H9 (cell line): ENCODE results near the gene MAEA. TPM values are rescaled to one million over a fixed set of nuclear protein-coding genes. Genes with fewer than 3 reads are reported as not detected.

Experiments used
- DNase-seq: peaks from one replicate; pipeline ENCODE4 v3.0.0-alpha.2; 2017
- H2AFZ ChIP-seq: one replicate; pipeline ENCODE4 v1.6.1; 2013; ENCODE audit warnings: mild to moderate bottlenecking, low read length, control low read depth, moderate library complexity
- H2AK5ac ChIP-seq: 2 replicates; pipeline ENCODE4 v1.6.1; 2013; ENCODE audit warnings: low read length, control low read depth, mixed read lengths; ENCODE audit not compliant: insufficient read length
- H2BK120ac ChIP-seq: one replicate; pipeline ENCODE4 v1.6.1; 2013; ENCODE audit warnings: low read depth, mild to moderate bottlenecking, low read length, control low read depth, inconsistent platforms; ENCODE audit not compliant: poor library complexity, severe bottlenecking
- H2BK12ac ChIP-seq: 2 replicates; pipeline ENCODE4 v1.6.1; 2013; ENCODE audit warnings: low read length, control low read depth, mixed read lengths, low read depth; ENCODE audit not compliant: insufficient read length
- H2BK15ac ChIP-seq: 2 replicates; pipeline ENCODE4 v1.6.1; 2013; ENCODE audit warnings: low read depth, low read length, control low read depth
- H2BK20ac ChIP-seq: one replicate; pipeline ENCODE4 v1.6.1; 2013; ENCODE audit warnings: low read depth, mild to moderate bottlenecking, low read length, control low read depth, inconsistent platforms; ENCODE audit not compliant: poor library complexity, severe bottlenecking
- H2BK5ac ChIP-seq: 2 replicates; pipeline ENCODE4 v1.6.1; 2013; ENCODE audit warnings: low read length, control low read depth, mixed read lengths; ENCODE audit not compliant: insufficient read length
- H3K14ac ChIP-seq: 2 replicates; pipeline ENCODE4 v1.6.1; 2013; ENCODE audit warnings: low read length, control low read depth; ENCODE audit not compliant: insufficient read depth
- H3K18ac ChIP-seq: 2 replicates; pipeline ENCODE4 v1.6.1; 2013; ENCODE audit warnings: low read depth, mild to moderate bottlenecking, mixed read lengths, low read length, control low read depth; ENCODE audit not compliant: insufficient read length
- H3K23ac ChIP-seq: 2 replicates; pipeline ENCODE4 v1.6.1; 2013; ENCODE audit warnings: low read length, control low read depth, mixed read lengths, low read depth; ENCODE audit not compliant: insufficient read length
- H3K23me2 ChIP-seq: 2 replicates; pipeline ENCODE4 v1.6.1; 2013; ENCODE audit warnings: low read depth, mild to moderate bottlenecking, mixed read lengths, low read length, control low read depth; ENCODE audit not compliant: insufficient read length, poor library complexity, severe bottlenecking
- H3K27ac ChIP-seq: 2 replicates; pipeline ENCODE4 v1.5.1; 2013; ENCODE audit warnings: low read length, control low read depth, mixed read lengths, low read depth; ENCODE audit not compliant: insufficient read length
- H3K27me3 ChIP-seq: 2 replicates; pipeline ENCODE4 v1.6.1; 2013; ENCODE audit warnings: low read length, control low read depth, inconsistent platforms; ENCODE audit not compliant: insufficient read depth
- H3K4ac ChIP-seq: 2 replicates; pipeline ENCODE4 v1.6.1; 2013; ENCODE audit warnings: low read depth, mild to moderate bottlenecking, control low read depth, inconsistent platforms, low read length, moderate library complexity
- H3K4me1 ChIP-seq: 2 replicates; pipeline ENCODE4 v1.6.1; 2013; ENCODE audit warnings: low read length, control low read depth, inconsistent platforms; ENCODE audit not compliant: insufficient read depth
- H3K4me2 ChIP-seq: 2 replicates; pipeline ENCODE4 v1.6.1; 2013; ENCODE audit warnings: low read length, control low read depth, mixed read lengths; ENCODE audit not compliant: insufficient read length, insufficient read depth
- H3K56ac ChIP-seq: 2 replicates; pipeline ENCODE4 v1.6.1; 2013; ENCODE audit warnings: low read depth, mild to moderate bottlenecking, mixed read lengths, low read length, control low read depth; ENCODE audit not compliant: insufficient read length
- H3K79me1 ChIP-seq: 2 replicates; pipeline ENCODE4 v1.6.1; 2013; ENCODE audit warnings: low read depth, mild to moderate bottlenecking, moderate library complexity, low read length, control low read depth, inconsistent platforms; ENCODE audit not compliant: insufficient read depth, poor library complexity, severe bottlenecking
- H3K79me2 ChIP-seq: 2 replicates; pipeline ENCODE4 v1.6.1; 2013; ENCODE audit warnings: low read length, control low read depth, inconsistent platforms; ENCODE audit not compliant: insufficient read depth
- H3K9ac ChIP-seq: 2 replicates; pipeline ENCODE4 v1.6.1; 2013; ENCODE audit warnings: low read length, control low read depth, mixed read lengths; ENCODE audit not compliant: insufficient read length; ENCODE audit errors: extremely low read depth
- H3K9me3 ChIP-seq: one replicate; pipeline ENCODE4 v1.6.1; 2013; ENCODE audit warnings: low read depth, low read length, inconsistent platforms; ENCODE audit not compliant: control insufficient read depth
- H3T11ph ChIP-seq: one replicate; pipeline ENCODE4 v1.6.1; 2013; ENCODE audit warnings: mild to moderate bottlenecking, low read length, control low read depth, inconsistent platforms
- H4K20me1 ChIP-seq: one replicate; pipeline ENCODE4 v1.6.1; 2013; ENCODE audit not compliant: control insufficient read depth, insufficient read length, insufficient read depth
- H4K5ac ChIP-seq: 2 replicates; pipeline ENCODE4 v1.6.1; 2013; ENCODE audit warnings: low read depth, mild to moderate bottlenecking, mixed read lengths, low read length, control low read depth; ENCODE audit not compliant: insufficient read length
- H4K8ac ChIP-seq: replicated peaks from 2 replicates; pipeline ENCODE4 v1.6.1; 2013; ENCODE audit warnings: low read length, control low read depth, mixed read lengths, low read depth; ENCODE audit not compliant: insufficient read length
- H4K91ac ChIP-seq: 2 replicates; pipeline ENCODE4 v1.6.1; 2013; ENCODE audit warnings: low read depth, mild to moderate bottlenecking, moderate library complexity, mixed read lengths, low read length, control low read depth; ENCODE audit not compliant: insufficient read length
- H3K27ac Mint-ChIP-seq, 3 experiments: 2 replicates in 2 of 3; 3 replicates in 1 of 3; pipeline ENCODE4 v1.8.0; 2020 to 2021; ENCODE audit warnings: mixed read lengths in 3 of 3, mild to moderate bottlenecking in 1 of 3, moderate library complexity in 1 of 3
- H3K27me3 Mint-ChIP-seq: 2 replicates; pipeline ENCODE4 v1.8.0; 2021; ENCODE audit warnings: low read depth, mild to moderate bottlenecking, moderate library complexity, mixed read lengths
- H3K36me3 Mint-ChIP-seq, 3 experiments: 2 replicates in 2 of 3; 3 replicates in 1 of 3; pipeline ENCODE4 v1.8.0; 2020 to 2021; ENCODE audit warnings: low read depth in 3 of 3, mixed read lengths in 3 of 3; ENCODE audit not compliant: insufficient read depth in 1 of 3
- H3K4me1 Mint-ChIP-seq, 2 experiments: 2 replicates each; pipeline ENCODE4 v1.8.0; 2020; ENCODE audit warnings: mixed read lengths in 2 of 2
- H3K4me3 Mint-ChIP-seq, 2 experiments: 2 replicates in 1 of 2; 3 replicates in 1 of 2; pipeline ENCODE4 v1.8.0; 2020 to 2021; ENCODE audit warnings: mild to moderate bottlenecking in 2 of 2, mixed read lengths in 2 of 2, moderate library complexity in 1 of 2
- H3K9me3 Mint-ChIP-seq, 2 experiments: 2 replicates in 1 of 2; 3 replicates in 1 of 2; pipeline ENCODE4 v1.8.0; 2020; ENCODE audit warnings: mild to moderate bottlenecking in 2 of 2, mixed read lengths in 2 of 2, moderate library complexity in 1 of 2
- WGBS: extraction: QIAGEN DNeasy Blood & Tissue Kit; methylation state at CpG from one replicate; pipeline ENCODE4 v1.1.7; 2013; ENCODE audit warnings: missing lambda C conversion rate, low lambda C conversion rate, mixed read lengths; ENCODE audit not compliant: insufficient read length; ENCODE audit errors: extremely low coverage; 5-methylcytosine and 5-hydroxymethylcytosine counted together
- total RNA-seq: library from RNA; stranded (reverse); gene quantifications from 2 replicates; pipeline ENCODE4 v1.2.1, GENCODE V29; 2021
- TF ChIP-seq, protein P1 (sequence below): fragments of 200-600 bp; sonication (generic); conservative IDR thresholded peaks from 3 replicates; pipeline ENCODE4 v1.8.0; 2021; ENCODE audit warnings: antibody characterized with exemption, mild to moderate bottlenecking

Gene MAEA
- total RNA-seq, 1 experiment from 2014 or later = 85.6 TPM

DNA sequence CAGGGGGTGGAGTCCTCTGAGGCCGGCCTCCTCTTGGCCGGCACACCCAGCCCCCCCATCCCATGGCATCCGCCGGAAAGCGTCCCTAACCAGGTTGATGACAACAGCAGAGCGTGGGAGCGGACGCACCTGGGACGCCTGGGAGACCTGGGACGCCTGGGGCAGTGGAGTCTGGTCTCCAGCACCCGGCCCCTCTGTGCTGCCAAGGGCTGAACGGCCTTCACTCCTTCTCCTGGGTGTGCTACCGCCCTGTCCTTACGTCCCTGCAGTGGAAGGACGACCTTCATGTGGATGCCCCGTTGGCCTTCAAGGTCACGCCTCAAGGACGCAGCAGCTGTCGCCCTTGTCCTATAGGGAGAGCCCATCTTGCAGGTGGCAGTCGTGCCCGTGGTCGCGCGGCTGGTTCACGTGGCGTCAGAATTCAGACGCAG, 89.7 kb downstream of the MAEA start:
- Histone ChIP-seq H3T11ph (no peak overlapping the region), H2BK5ac (no peak overlapping the region), H4K20me1 (peaks cover 5% of the 10 kb centered on the region), H2BK20ac (no peak overlapping the region), H3K18ac (no peak overlapping the region), H3K27me3 (no peaks in the 10 kb centered on the region), H3K79me1 (no peaks in the 10 kb centered on the region), H2BK120ac (no peak overlapping the region), H2AK5ac (no peak overlapping the region), H3K23me2 (no peaks in the 10 kb centered on the region), H2BK15ac (no peak overlapping the region), H3K79me2 (no peaks in the 10 kb centered on the region), H2AFZ (no peak overlapping the region), H4K91ac (no peak overlapping the region), H3K9ac (no peak overlapping the region), H3K56ac (no peak overlapping the region), H3K14ac (no peak overlapping the region; the same call in 1 of the 2 replicates), H3K23ac (no peak overlapping the region), H3K4ac (no peak overlapping the region), H3K4me2 (no peak overlapping the region), H4K5ac (no peak overlapping the region), H3K9me3 (no peaks in the 10 kb centered on the region), H3K4me1 (no peaks in the 10 kb centered on the region), H4K8ac (no peak overlapping the region), H3K27ac (no peak overlapping the region), H2BK12ac (no peak overlapping the region)
- no peak for DNase-seq
- Mint-ChIP-seq H3K27me3 (no peaks in the 10 kb centered on the region), H3K27ac (no peak overlapping the region), H3K4me3 (no peak overlapping the region), H3K36me3 (peaks cover 0 to 4% (median 0%) of the 10 kb centered on the region in 3 experiments; a peak in 1 of 7 replicates), H3K4me1 (no peaks in the 10 kb centered on the region), H3K9me3 (no peaks in the 10 kb centered on the region)
- TF ChIP-seq, protein P1, sequence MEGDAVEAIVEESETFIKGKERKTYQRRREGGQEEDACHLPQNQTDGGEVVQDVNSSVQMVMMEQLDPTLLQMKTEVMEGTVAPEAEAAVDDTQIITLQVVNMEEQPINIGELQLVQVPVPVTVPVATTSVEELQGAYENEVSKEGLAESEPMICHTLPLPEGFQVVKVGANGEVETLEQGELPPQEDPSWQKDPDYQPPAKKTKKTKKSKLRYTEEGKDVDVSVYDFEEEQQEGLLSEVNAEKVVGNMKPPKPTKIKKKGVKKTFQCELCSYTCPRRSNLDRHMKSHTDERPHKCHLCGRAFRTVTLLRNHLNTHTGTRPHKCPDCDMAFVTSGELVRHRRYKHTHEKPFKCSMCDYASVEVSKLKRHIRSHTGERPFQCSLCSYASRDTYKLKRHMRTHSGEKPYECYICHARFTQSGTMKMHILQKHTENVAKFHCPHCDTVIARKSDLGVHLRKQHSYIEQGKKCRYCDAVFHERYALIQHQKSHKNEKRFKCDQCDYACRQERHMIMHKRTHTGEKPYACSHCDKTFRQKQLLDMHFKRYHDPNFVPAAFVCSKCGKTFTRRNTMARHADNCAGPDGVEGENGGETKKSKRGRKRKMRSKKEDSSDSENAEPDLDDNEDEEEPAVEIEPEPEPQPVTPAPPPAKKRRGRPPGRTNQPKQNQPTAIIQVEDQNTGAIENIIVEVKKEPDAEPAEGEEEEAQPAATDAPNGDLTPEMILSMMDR = no peak
- WGBS = no CpG with 5 or more reads among the region's 27 CpGs
